GM23338 (cell line): ENCODE measurements around the gene PTPRN2.

Experiments
- CREB1 ChIP-seq: fragments of 250-450 bp; sonication (Bioruptor Pico); IDR thresholded peaks from 2 replicates; pipeline ENCODE4 v1.5.0; 2020; ENCODE audit warnings: low read depth, mild to moderate bottlenecking, moderate library complexity
- CTCF ChIP-seq, 2 experiments: fragments of 200-600 bp in 1 of 2; sonication (generic) in 1 of 2; conservative IDR thresholded peaks; 2 replicates each; pipeline versions ENCODE4 v1.5.1 to v1.6.1; 2016 to 2017; ENCODE audit warnings: antibody characterized with exemption in 2 of 2, low read depth in 2 of 2, mild to moderate bottlenecking in 2 of 2, moderate library complexity in 1 of 2
- EZH2 ChIP-seq: fragments of 200-600 bp; sonication (generic); IDR thresholded peaks from one replicate; pipeline ENCODE4 v1.8.0; 2017; ENCODE audit warnings: antibody characterized with exemption, mild to moderate bottlenecking, low read depth; ENCODE audit not compliant: unreplicated experiment
- EZH2phosphoT487 ChIP-seq: fragments of 200-600 bp; sonication (generic); IDR thresholded peaks from one replicate; pipeline ENCODE4 v1.8.1; 2018; ENCODE audit warnings: antibody characterized with exemption; ENCODE audit not compliant: unreplicated experiment
- POLR2AphosphoS5 ChIP-seq: IDR thresholded peaks from 2 replicates; pipeline ENCODE4 v1.6.1; 2016; ENCODE audit warnings: antibody characterized with exemption, low read depth
- REST ChIP-seq: IDR thresholded peaks from one replicate; pipeline ENCODE4 v1.6.1; 2018; ENCODE audit warnings: antibody characterized with exemption; ENCODE audit not compliant: unreplicated experiment
- ZNF331 ChIP-seq: fragments of 250-450 bp; sonication (Bioruptor Pico); IDR thresholded peaks from 2 replicates; pipeline ENCODE4 v1.5.0; 2020; ENCODE audit warnings: low read depth, mild to moderate bottlenecking, moderate library complexity
- TF ChIP-seq, protein P1 (sequence below): IDR thresholded peaks from 2 replicates; pipeline ENCODE4 v1.6.1; 2016; ENCODE audit warnings: antibody characterized with exemption

- TF ChIP-seq CTCF (conservative IDR thresholded peaks at IDR 0.05; ENCODE audit: low read depth in 2 of 2), result no peak
- no peak for TF ChIP-seq POLR2AphosphoS5
- no peak for TF ChIP-seq REST
- no peak for TF ChIP-seq EZH2phosphoT487
- no peak for TF ChIP-seq CREB1 (CRISPR knock-in tag)
- no peak for TF ChIP-seq EZH2
- TF ChIP-seq, protein P1, sequence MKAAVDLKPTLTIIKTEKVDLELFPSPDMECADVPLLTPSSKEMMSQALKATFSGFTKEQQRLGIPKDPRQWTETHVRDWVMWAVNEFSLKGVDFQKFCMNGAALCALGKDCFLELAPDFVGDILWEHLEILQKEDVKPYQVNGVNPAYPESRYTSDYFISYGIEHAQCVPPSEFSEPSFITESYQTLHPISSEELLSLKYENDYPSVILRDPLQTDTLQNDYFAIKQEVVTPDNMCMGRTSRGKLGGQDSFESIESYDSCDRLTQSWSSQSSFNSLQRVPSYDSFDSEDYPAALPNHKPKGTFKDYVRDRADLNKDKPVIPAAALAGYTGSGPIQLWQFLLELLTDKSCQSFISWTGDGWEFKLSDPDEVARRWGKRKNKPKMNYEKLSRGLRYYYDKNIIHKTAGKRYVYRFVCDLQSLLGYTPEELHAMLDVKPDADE, result no peak
- no peak for TF ChIP-seq ZNF331 (CRISPR knock-in tag)
Observed at GRCh38 chr7:158458096-158458495, 129.5 kb downstream of the PTPRN2 start.
